ENCODE measurements around the gene PEX11A.

Gene PEX11A

GRCh38 chr15:89646416-89647141, 44.0 kb downstream of the PEX11A start:
- TF ChIP-seq EZH2phosphoT487 (IDR thresholded peaks at IDR 0.05; ENCODE audit: borderline replicate concordance, low read length): no peak

DNA sequence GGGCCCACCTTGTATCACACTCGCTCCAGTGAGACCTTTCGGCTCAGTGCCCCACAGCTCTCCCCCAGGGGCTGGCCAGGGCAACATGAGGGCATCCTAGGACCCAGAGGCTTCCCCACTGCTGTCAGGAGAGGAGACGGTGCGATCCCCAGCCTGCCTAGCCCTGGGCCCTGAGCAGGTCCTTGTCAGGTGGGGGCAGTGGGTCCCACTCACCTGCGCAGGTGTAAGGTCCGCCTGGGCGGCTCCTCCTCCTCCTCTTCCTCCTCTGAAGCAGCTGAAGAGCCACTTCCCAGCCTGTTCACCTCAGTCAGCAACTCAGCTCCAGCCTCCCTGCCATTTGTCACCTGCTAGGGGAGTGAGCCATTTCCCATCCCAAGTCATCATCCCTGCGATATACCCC, 44.9 kb downstream of the PEX11A start:
- Histone ChIP-seq H3K79me2 (ENCODE audit: control insufficient read depth, low read length) (no peaks in the 10 kb centered on the region), H3K4me1 (ENCODE audit: control insufficient read depth, low read length) (no peaks in the 10 kb centered on the region), H3K9me3 (ENCODE audit: control insufficient read depth, insufficient read depth, low read length) (no peaks in the 10 kb centered on the region), H3F3A (ENCODE audit: control insufficient read depth, insufficient read depth) (no peaks in the 10 kb centered on the region), H3K36me3 (ENCODE audit: control insufficient read depth, low read length) (no peaks in the 10 kb centered on the region), H3K27me3 (ENCODE audit: control insufficient read depth, low read length) (no peaks in the 10 kb centered on the region), H3K9me2 (replicated peaks; ENCODE audit: control insufficient read depth, low read length) (no peaks in the 10 kb centered on the region), H4K20me1 (ENCODE audit: control insufficient read depth, insufficient read depth, low read depth, low read length) (no peaks in the 10 kb centered on the region), H3K4me3 (ENCODE audit: low read length) (no peak overlapping the region), H3K27ac (ENCODE audit: low read depth, low read length) (no peak overlapping the region), H3K4me2 (ENCODE audit: low read length) (no peak overlapping the region)
- no peak for TF ChIP-seq CTCF (IDR thresholded peaks at IDR 0.05; ENCODE audit: low read depth, low read length, poor library complexity, severe bottlenecking)
- TF ChIP-seq EZH2phosphoT487 (IDR thresholded peaks at IDR 0.05; ENCODE audit: borderline replicate concordance, low read length): no peak

More at GRCh38 chr15:89646416-89647141, 44.0 kb downstream of the PEX11A start:
- no peaks in the 10 kb centered on the region for H3K9me2 ChIP-seq (replicated peaks; ENCODE audit: control insufficient read depth, low read length)
- no peaks in the 10 kb centered on the region for H3K9me3 ChIP-seq (ENCODE audit: control insufficient read depth, insufficient read depth, low read length)
- H3K79me2 ChIP-seq (ENCODE audit: control insufficient read depth, low read length): no peaks in the 10 kb centered on the region
- H3K4me3 ChIP-seq (ENCODE audit: low read length): no peak overlapping the region
- no peaks in the 10 kb centered on the region for H3K4me1 ChIP-seq (ENCODE audit: control insufficient read depth, low read length)
- no peaks in the 10 kb centered on the region for H4K20me1 ChIP-seq (ENCODE audit: control insufficient read depth, insufficient read depth, low read depth, low read length)
- no peak overlapping the region for H3K27ac ChIP-seq (ENCODE audit: low read depth, low read length)
- H3K4me2 ChIP-seq (ENCODE audit: low read length): no peak overlapping the region
- no peaks in the 10 kb centered on the region for H3K27me3 ChIP-seq (ENCODE audit: control insufficient read depth, low read length)
- no peaks in the 10 kb centered on the region for H3F3A ChIP-seq (ENCODE audit: control insufficient read depth, insufficient read depth)
- no peaks in the 10 kb centered on the region for H3K36me3 ChIP-seq (ENCODE audit: control insufficient read depth, low read length)

DNA sequence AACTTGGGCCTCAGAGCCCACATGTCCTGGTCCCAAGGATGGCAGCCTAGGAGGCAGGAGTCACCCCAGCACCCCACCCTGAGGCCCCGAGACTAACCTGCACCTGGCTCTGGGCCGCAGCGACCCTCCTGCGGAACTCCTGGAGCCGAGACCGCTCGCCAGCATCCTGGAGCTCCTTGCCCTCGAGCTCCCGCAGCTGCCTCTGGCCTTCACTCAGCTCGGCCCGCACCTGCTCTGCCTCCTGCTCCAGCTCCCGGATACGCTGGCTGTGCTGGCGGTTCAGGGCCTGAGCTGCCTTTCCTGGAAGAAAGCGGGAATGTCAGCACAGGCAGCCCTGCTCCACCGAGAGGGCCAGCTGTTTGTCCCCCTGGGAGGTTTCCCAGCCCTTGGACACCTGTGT, 48.4 kb downstream of the PEX11A start:
- H3K79me2 ChIP-seq (ENCODE audit: control insufficient read depth, low read length): no peaks in the 10 kb centered on the region
- H3F3A ChIP-seq (ENCODE audit: control insufficient read depth, insufficient read depth): no peaks in the 10 kb centered on the region
- no peak overlapping the region for H3K4me2 ChIP-seq (ENCODE audit: low read length)
- H4K20me1 ChIP-seq (ENCODE audit: control insufficient read depth, insufficient read depth, low read depth, low read length): no peaks in the 10 kb centered on the region
- H3K36me3 ChIP-seq (ENCODE audit: control insufficient read depth, low read length): no peaks in the 10 kb centered on the region
- H3K4me1 ChIP-seq (ENCODE audit: control insufficient read depth, low read length): no peaks in the 10 kb centered on the region
- TF ChIP-seq EZH2phosphoT487 (IDR thresholded peaks at IDR 0.05; ENCODE audit: borderline replicate concordance, low read length) (no peak), CTCF (IDR thresholded peaks at IDR 0.05; ENCODE audit: low read depth, low read length, poor library complexity, severe bottlenecking) (no peak)
- no peaks in the 10 kb centered on the region for H3K9me3 ChIP-seq (ENCODE audit: control insufficient read depth, insufficient read depth, low read length)
- H3K27ac ChIP-seq (ENCODE audit: low read depth, low read length): no peak overlapping the region
- H3K4me3 ChIP-seq (ENCODE audit: low read length): no peak overlapping the region
- H3K9me2 ChIP-seq (replicated peaks; ENCODE audit: control insufficient read depth, low read length): no peaks in the 10 kb centered on the region
- no peaks in the 10 kb centered on the region for H3K27me3 ChIP-seq (ENCODE audit: control insufficient read depth, low read length)

DNA sequence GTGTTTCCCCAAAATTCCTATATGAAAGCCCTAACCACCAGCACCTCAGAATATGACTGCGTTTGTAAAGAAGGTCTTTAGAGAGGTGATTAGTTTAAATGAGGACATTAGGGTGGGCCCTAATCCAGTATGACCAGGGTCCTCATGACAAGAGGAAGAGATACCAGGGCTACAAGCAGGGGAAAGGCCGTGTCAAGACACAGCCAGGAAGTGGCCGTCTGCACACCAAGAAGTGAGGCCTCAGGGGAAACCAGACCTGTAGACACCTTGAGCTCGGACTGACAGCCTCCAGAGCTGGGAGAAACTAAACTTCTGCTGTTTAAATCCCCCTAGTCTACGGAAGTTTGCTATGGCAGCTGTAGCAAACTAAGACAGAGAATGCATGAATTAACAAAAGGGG, 49.5 kb downstream of the PEX11A start:
- no peaks in the 10 kb centered on the region for H3K27me3 ChIP-seq (ENCODE audit: control insufficient read depth, low read length)
- no peaks in the 10 kb centered on the region for H3K79me2 ChIP-seq (ENCODE audit: control insufficient read depth, low read length)
- no peaks in the 10 kb centered on the region for H3F3A ChIP-seq (ENCODE audit: control insufficient read depth, insufficient read depth)
- no peak for TF ChIP-seq EZH2phosphoT487 (IDR thresholded peaks at IDR 0.05; ENCODE audit: borderline replicate concordance, low read length)
- TF ChIP-seq CTCF (IDR thresholded peaks at IDR 0.05; ENCODE audit: low read depth, low read length, poor library complexity, severe bottlenecking): no peak
- no peak overlapping the region for H3K27ac ChIP-seq (ENCODE audit: low read depth, low read length)
- H3K4me3 ChIP-seq (ENCODE audit: low read length): no peak overlapping the region
- H3K9me3 ChIP-seq (ENCODE audit: control insufficient read depth, insufficient read depth, low read length): no peaks in the 10 kb centered on the region
- no peaks in the 10 kb centered on the region for H3K9me2 ChIP-seq (replicated peaks; ENCODE audit: control insufficient read depth, low read length)
- H4K20me1 ChIP-seq (ENCODE audit: control insufficient read depth, insufficient read depth, low read depth, low read length): no peaks in the 10 kb centered on the region
- no peaks in the 10 kb centered on the region for H3K36me3 ChIP-seq (ENCODE audit: control insufficient read depth, low read length)
- H3K4me2 ChIP-seq (ENCODE audit: low read length): no peak overlapping the region
- H3K4me1 ChIP-seq (ENCODE audit: control insufficient read depth, low read length): no peaks in the 10 kb centered on the region
